ENCODE results near the gene CELF2.

The CELF2 gene

GRCh38 chr10:10977978-10978377 is 39.7 kb upstream of the CELF2 start:
- no peak for TF ChIP-seq CTCF (conservative IDR thresholded peaks at IDR 0.05; ENCODE audit: control insufficient read depth, insufficient read depth, low read depth, low read length)
- DNase-seq (ENCODE audit: low read depth), result peak; percentile 62

GRCh38 chr10:10985361-10985760 is 32.3 kb upstream of the CELF2 start:
- no peak for TF ChIP-seq CTCF (conservative IDR thresholded peaks at IDR 0.05; ENCODE audit: control insufficient read depth, insufficient read depth, low read depth, low read length)
- DNase-seq (ENCODE audit: low read depth), result no peak
- no peak overlapping the region for H3K4me3 ChIP-seq (ENCODE audit: control insufficient read depth, low read depth, low read length)

More at GRCh38 chr10:10977978-10978377, 39.7 kb upstream of the CELF2 start:
- no peak overlapping the region for H3K4me3 ChIP-seq (ENCODE audit: control insufficient read depth, low read depth, low read length)

- no peak for DNase-seq (ENCODE audit: low read depth)
These were observed 31.1 kb upstream of the CELF2 start for GRCh38 chr10:10986606-10987005.

GRCh38 chr10:10987111-10987510 is 30.6 kb upstream of the CELF2 start:
- no peak overlapping the region for H3K4me3 ChIP-seq (ENCODE audit: control insufficient read depth, low read depth, low read length)
- DNase-seq (ENCODE audit: low read depth), result no peak
- TF ChIP-seq CTCF (conservative IDR thresholded peaks at IDR 0.05; ENCODE audit: control insufficient read depth, insufficient read depth, low read depth, low read length), result no peak

More at GRCh38 chr10:10986606-10987005, 31.1 kb upstream of the CELF2 start:
- TF ChIP-seq CTCF (conservative IDR thresholded peaks at IDR 0.05; ENCODE audit: control insufficient read depth, insufficient read depth, low read depth, low read length), result no peak
- H3K4me3 ChIP-seq (ENCODE audit: control insufficient read depth, low read depth, low read length), result no peak overlapping the region

- no peak for TF ChIP-seq CTCF (conservative IDR thresholded peaks at IDR 0.05; ENCODE audit: control insufficient read depth, insufficient read depth, low read depth, low read length)
- DNase-seq (ENCODE audit: low read depth), result no peak
- no peak overlapping the region for H3K4me3 ChIP-seq (ENCODE audit: control insufficient read depth, low read depth, low read length)
These were observed 28.0 kb upstream of the CELF2 start for GRCh38 chr10:10989669-10990068.

GRCh38 chr10:10991144-10991543 is 26.5 kb upstream of the CELF2 start:
- DNase-seq (ENCODE audit: low read depth), result no peak
- TF ChIP-seq CTCF (conservative IDR thresholded peaks at IDR 0.05; ENCODE audit: control insufficient read depth, insufficient read depth, low read depth, low read length), result no peak

GRCh38 chr10:10992072-10992471 is 25.6 kb upstream of the CELF2 start:
- TF ChIP-seq CTCF (conservative IDR thresholded peaks at IDR 0.05; ENCODE audit: control insufficient read depth, insufficient read depth, low read depth, low read length), result no peak
- DNase-seq (ENCODE audit: low read depth), result no peak
- H3K4me3 ChIP-seq (ENCODE audit: control insufficient read depth, low read depth, low read length), result no peak overlapping the region

More at GRCh38 chr10:10991144-10991543, 26.5 kb upstream of the CELF2 start:
- no peak overlapping the region for H3K4me3 ChIP-seq (ENCODE audit: control insufficient read depth, low read depth, low read length)

Measured in fibroblast of mammary gland (primary cell).